ENCODE data around the gene POLR3A.

DNA sequence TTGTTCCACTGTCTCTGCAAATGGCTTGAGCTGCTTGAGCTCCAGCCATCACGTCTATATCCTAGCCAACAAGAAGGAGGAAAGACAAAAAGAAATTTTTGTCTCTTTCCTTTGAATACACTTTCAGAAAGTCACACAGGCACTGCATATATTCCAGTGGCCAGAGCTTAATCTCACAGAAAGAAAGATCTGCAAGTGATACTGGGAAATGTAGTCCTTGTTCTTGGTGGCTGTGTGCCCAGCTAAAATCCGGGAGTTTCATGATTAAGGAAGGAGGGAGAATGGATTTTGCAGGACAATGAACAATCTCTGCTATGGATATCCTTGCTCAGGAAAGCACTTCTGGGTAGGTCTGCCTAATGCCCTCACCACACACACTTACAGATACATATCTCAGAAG is 83.2 kb downstream of the POLR3A start:
- TF ChIP-seq, protein P1, sequence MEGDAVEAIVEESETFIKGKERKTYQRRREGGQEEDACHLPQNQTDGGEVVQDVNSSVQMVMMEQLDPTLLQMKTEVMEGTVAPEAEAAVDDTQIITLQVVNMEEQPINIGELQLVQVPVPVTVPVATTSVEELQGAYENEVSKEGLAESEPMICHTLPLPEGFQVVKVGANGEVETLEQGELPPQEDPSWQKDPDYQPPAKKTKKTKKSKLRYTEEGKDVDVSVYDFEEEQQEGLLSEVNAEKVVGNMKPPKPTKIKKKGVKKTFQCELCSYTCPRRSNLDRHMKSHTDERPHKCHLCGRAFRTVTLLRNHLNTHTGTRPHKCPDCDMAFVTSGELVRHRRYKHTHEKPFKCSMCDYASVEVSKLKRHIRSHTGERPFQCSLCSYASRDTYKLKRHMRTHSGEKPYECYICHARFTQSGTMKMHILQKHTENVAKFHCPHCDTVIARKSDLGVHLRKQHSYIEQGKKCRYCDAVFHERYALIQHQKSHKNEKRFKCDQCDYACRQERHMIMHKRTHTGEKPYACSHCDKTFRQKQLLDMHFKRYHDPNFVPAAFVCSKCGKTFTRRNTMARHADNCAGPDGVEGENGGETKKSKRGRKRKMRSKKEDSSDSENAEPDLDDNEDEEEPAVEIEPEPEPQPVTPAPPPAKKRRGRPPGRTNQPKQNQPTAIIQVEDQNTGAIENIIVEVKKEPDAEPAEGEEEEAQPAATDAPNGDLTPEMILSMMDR (IDR thresholded peaks at IDR 0.05 in 8 of 11, conservative IDR thresholded peaks at IDR 0.05 in 3 of 11): no peak
- no peak for TF ChIP-seq POLR2A (IDR thresholded peaks at IDR 0.05)
